ENCODE data around the gene THRA.

THRA gene

GRCh38 chr17:40062329-40063186, at the start of gene THRA:
TSS of gene THRA (plus strand) at chr17:40062965. CDS start at chr17:40074489, 11,524 bp downstream.
- Mint-ChIP-seq H3K4me1 (ENCODE audit: low read depth) (peaks cover 40% of the 10 kb centered on the region), H3K27ac (peak within 1 kb of the TSS; percentile 71), H3K9me3 (no peaks in the 10 kb centered on the region), H3K4me3 (peak within 1 kb of the TSS; percentile 86), H3K27me3 (no peaks in the 10 kb centered on the region), H3K36me3 (ENCODE audit: low read depth) (no peaks in the 10 kb centered on the region)

GRCh38 chr17:40014375-40014980, 48.3 kb upstream of the THRA start:
- Mint-ChIP-seq H3K27me3 (no peaks in the 10 kb centered on the region), H3K27ac (no peak overlapping the region), H3K4me1 (ENCODE audit: low read depth) (peaks cover 6% of the 10 kb centered on the region), H3K4me3 (no peak overlapping the region), H3K9me3 (no peaks in the 10 kb centered on the region), H3K36me3 (ENCODE audit: low read depth) (no peaks in the 10 kb centered on the region)

- H3K4me1 Mint-ChIP-seq (ENCODE audit: low read depth), result peaks cover 2% of the 10 kb centered on the region
- H3K36me3 Mint-ChIP-seq (ENCODE audit: low read depth), result peaks cover 5% of the 10 kb centered on the region
- H3K9me3 Mint-ChIP-seq, result no peaks in the 10 kb centered on the region
- H3K27me3 Mint-ChIP-seq, result no peaks in the 10 kb centered on the region
- no peak within 1 kb of the TSS for H3K27ac Mint-ChIP-seq
- H3K4me3 Mint-ChIP-seq, result no peak within 1 kb of the TSS
Measured at GRCh38 chr17:40015005-40015997, 47.5 kb upstream of the THRA start, which contains the start of gene CSF3. TSS of gene CSF3 (plus strand) at chr17:40015440. CDS start at chr17:40015475, 35 bp downstream.

- H3K9me3 Mint-ChIP-seq, result no peaks in the 10 kb centered on the region
- no peaks in the 10 kb centered on the region for H3K4me1 Mint-ChIP-seq (ENCODE audit: low read depth)
- H3K27me3 Mint-ChIP-seq, result no peaks in the 10 kb centered on the region
- H3K36me3 Mint-ChIP-seq (ENCODE audit: low read depth), result peaks cover 10% of the 10 kb centered on the region
- no peak overlapping the region for H3K27ac Mint-ChIP-seq
- H3K4me3 Mint-ChIP-seq, result no peak overlapping the region
Measured at GRCh38 chr17:40015998-40016985, 46.5 kb upstream of the THRA start.

GRCh38 chr17:40017422-40018080, 45.2 kb upstream of the THRA start:
- no peak overlapping the region for H3K4me3 Mint-ChIP-seq
- no peaks in the 10 kb centered on the region for H3K4me1 Mint-ChIP-seq (ENCODE audit: low read depth)
- H3K27ac Mint-ChIP-seq, result no peak overlapping the region
- H3K9me3 Mint-ChIP-seq, result no peaks in the 10 kb centered on the region
- no peaks in the 10 kb centered on the region for H3K27me3 Mint-ChIP-seq
- H3K36me3 Mint-ChIP-seq (ENCODE audit: low read depth), result peaks cover 20% of the 10 kb centered on the region

- H3K36me3 Mint-ChIP-seq (ENCODE audit: low read depth), result peaks cover 23% of the 10 kb centered on the region
- H3K27ac Mint-ChIP-seq, result no peak overlapping the region
Measured at GRCh38 chr17:40018211-40019121, 44.3 kb upstream of the THRA start.

GRCh38 chr17:40019140-40019991, 43.4 kb upstream of the THRA start:
- Mint-ChIP-seq H3K27ac (no peak overlapping the region), H3K4me1 (ENCODE audit: low read depth) (no peaks in the 10 kb centered on the region), H3K36me3 (ENCODE audit: low read depth) (peaks cover 29% of the 10 kb centered on the region), H3K27me3 (no peaks in the 10 kb centered on the region), H3K9me3 (no peaks in the 10 kb centered on the region), H3K4me3 (no peak overlapping the region)

More at GRCh38 chr17:40018211-40019121, 44.3 kb upstream of the THRA start:
- Mint-ChIP-seq H3K9me3 (no peaks in the 10 kb centered on the region), H3K27me3 (no peaks in the 10 kb centered on the region), H3K4me1 (ENCODE audit: low read depth) (no peaks in the 10 kb centered on the region), H3K4me3 (no peak overlapping the region)

GRCh38 chr17:40020146-40020545, 42.6 kb upstream of the THRA start:
- Mint-ChIP-seq H3K27me3 (no peaks in the 10 kb centered on the region), H3K36me3 (ENCODE audit: low read depth) (peaks cover 34% of the 10 kb centered on the region), H3K9me3 (no peaks in the 10 kb centered on the region), H3K4me1 (ENCODE audit: low read depth) (no peaks in the 10 kb centered on the region), H3K4me3 (no peak overlapping the region), H3K27ac (no peak overlapping the region)

- Mint-ChIP-seq H3K9me3 (no peaks in the 10 kb centered on the region), H3K4me3 (no peak overlapping the region), H3K4me1 (ENCODE audit: low read depth) (peaks cover 9% of the 10 kb centered on the region), H3K27me3 (no peaks in the 10 kb centered on the region), H3K36me3 (ENCODE audit: low read depth) (peaks cover 48% of the 10 kb centered on the region), H3K27ac (no peak overlapping the region)
Measured at GRCh38 chr17:40021451-40021971, 41.3 kb upstream of the THRA start.

- Mint-ChIP-seq H3K9me3 (no peaks in the 10 kb centered on the region), H3K27me3 (no peaks in the 10 kb centered on the region), H3K4me3 (no peak overlapping the region), H3K36me3 (ENCODE audit: low read depth) (peaks cover 49% of the 10 kb centered on the region), H3K4me1 (ENCODE audit: low read depth) (peaks cover 10% of the 10 kb centered on the region), H3K27ac (no peak overlapping the region)
Measured at GRCh38 chr17:40022497-40022896, 40.3 kb upstream of the THRA start.

GRCh38 chr17:40022961-40023541, 39.7 kb upstream of the THRA start:
- H3K9me3 Mint-ChIP-seq, result no peaks in the 10 kb centered on the region
- H3K4me1 Mint-ChIP-seq (ENCODE audit: low read depth), result peaks cover 10% of the 10 kb centered on the region
- H3K27me3 Mint-ChIP-seq, result no peaks in the 10 kb centered on the region
- H3K4me3 Mint-ChIP-seq, result no peak overlapping the region
- peaks cover 49% of the 10 kb centered on the region for H3K36me3 Mint-ChIP-seq (ENCODE audit: low read depth)
- no peak overlapping the region for H3K27ac Mint-ChIP-seq

Data from stimulated activated naive CD8-positive, alpha-beta T cell treated with anti-CD3 and anti-CD28 coated beads, Interleukin-15, Interleukin-2, amounts not matched to agents 100 ng/mL and 50 ng/mL, for 24 hours (primary cell).